GM15510 (cell line): ENCODE data around the gene SOX8.
A peak's percentile ranks its signal among the peaks of the same experiment; 100 is the strongest.

Experiments
- POLR2A ChIP-seq: IDR thresholded peaks from 3 replicates; pipeline ENCODE4 v1.6.1; 2011; ENCODE audit warnings: borderline replicate concordance; ENCODE audit not compliant: insufficient read length; ENCODE audit errors: extremely low read depth

SOX8 gene

DNA sequence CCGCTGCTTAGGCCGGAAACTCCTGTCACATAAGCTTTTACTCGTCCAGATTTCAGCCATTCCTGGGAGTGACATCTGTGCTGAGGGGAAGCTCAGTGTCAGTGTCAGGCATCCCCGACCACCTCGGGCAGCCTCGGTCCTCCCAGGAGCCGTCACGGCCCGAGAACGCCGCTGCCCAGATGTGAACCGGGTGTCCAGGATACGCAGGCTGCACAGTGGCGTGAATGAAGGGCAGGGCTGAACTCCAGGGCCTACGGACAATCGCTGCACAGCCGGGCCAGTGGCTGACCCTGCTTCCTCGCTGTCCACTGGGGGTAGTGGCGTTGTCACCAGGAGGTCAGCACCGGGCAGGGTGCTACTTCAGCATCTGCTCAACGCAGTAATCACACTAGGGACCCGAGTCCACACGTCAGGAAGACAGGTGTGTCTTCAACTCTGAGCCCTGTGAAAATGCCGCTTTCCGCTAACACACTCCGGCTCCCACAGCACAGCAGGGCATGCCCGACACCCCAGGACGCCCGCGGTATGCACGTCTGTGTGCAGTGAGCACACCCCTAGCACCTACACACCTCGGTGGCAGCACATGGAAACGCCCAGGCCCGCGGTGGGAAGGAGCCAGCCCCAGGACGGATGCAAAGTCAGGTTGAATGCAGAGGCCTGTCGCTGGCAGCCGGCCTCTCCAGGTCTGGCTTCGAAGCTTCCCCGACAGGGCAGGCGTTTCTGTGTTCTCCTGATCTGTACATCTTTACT is 13.8 kb upstream of the SOX8 start:
- no peak for TF ChIP-seq POLR2A

GRCh38 chr16:968620-969019 is 12.9 kb upstream of the SOX8 start:
- no peak for TF ChIP-seq POLR2A

GRCh38 chr16:969508-970385 is 11.8 kb upstream of the SOX8 start:
- TF ChIP-seq POLR2A = no peak

GRCh38 chr16:970386-970765 is 11.2 kb upstream of the SOX8 start:
- TF ChIP-seq POLR2A = no peak

DNA sequence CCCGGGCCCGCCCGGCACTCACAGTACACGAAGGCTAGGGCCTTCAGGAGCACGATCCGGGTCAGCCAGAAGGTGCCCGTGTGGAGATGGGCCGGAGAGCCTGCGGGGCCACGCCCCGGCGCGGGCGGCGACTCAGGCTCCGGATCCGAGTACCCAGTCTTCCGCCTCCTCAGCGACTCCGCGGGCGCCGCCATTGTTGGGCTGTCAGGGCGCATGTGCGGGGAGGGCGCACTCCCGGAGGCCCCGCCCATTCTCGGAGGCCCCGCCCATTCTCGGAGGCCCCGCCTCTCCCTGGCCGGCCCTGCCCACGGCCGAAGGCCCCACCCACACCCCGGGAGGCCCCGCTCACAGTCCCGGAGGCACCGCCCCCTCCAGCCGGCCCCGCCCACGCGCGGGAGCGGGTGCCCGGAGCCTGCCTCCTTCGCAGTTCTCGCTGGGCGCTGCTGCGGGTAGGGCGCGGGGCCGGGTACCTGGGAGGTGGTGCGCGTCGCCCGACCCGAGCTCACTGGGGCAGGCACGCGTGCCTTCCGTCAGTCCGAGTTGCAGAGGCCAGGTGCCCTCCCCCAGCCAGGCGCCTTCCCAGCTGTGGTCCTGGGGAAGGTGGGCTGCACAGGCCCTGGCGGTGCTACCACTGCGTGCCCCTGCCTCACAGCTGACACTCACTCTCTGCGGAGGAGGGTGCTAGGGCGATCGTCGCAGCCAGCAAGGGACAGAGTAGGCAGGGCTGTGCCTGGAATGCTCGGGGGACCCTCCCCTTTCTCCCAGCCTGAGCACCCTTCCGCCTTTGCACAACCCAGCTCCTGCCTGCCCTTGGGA is 10.6 kb upstream of the SOX8 start, which contains the start of gene LMF1:
TSS of gene LMF1 (minus strand) at position 219 of the 816 bp plus-strand sequence. CDS start at position 215, 4 bp downstream.
- peak; percentile 82 for TF ChIP-seq POLR2A

DNA sequence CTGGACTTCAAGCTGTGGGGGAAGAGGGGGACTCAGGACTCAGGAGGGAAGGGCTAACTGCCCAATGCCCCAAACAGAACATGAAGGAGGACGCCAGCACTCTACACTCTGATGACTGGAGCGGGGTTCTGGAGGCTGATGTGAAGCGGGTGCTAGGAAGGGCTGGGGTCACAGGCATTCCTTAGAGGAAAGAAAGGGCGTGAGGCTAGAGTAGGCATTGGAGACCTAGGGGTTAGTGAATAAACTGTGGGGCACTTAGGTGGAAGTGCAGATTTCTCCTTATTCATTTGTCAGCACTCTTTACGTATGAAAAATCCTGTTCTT is 10.0 kb upstream of the SOX8 start:
- TF ChIP-seq POLR2A = no peak

GRCh38 chr16:971981-972315 is 9.6 kb upstream of the SOX8 start:
- no peak for TF ChIP-seq POLR2A

GRCh38 chr16:972316-973002 is 9.1 kb upstream of the SOX8 start:
- no peak for TF ChIP-seq POLR2A

- no peak for TF ChIP-seq POLR2A
These were observed 8.2 kb upstream of the SOX8 start for GRCh38 chr16:973366-973765.

DNA sequence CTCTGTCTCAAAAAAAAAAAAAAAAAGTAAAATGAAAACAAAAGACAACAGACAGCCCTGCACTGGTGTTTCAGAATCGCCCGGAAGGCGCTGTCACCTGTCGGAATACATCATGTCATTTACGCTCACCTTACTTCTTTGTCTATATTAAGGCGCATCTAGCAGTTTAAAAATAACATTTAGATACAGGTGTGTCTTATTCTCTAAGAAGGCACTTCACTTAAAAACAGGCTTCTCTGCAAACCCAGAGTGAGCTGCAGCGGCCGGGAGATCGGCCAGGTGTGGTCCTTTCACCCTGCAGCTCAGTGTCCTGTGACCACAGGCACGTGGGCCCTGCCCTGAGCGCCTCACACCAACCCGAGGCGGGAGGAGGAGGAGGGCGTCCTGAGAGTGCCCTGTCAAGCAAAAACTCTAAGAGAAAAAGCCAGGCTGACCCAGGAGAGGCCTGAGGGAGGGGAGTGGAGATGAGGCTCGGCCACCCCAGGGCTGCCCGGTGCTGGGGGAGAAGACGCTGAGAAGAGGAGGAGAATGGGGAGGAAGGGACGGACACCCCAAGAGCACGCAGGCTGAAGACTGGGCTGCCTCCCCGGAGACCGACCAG is 7.5 kb upstream of the SOX8 start:
- TF ChIP-seq POLR2A = no peak

GRCh38 chr16:974611-975261 is 6.8 kb upstream of the SOX8 start:
- TF ChIP-seq POLR2A = no peak

- TF ChIP-seq POLR2A = no peak
These were observed 6.3 kb upstream of the SOX8 start for GRCh38 chr16:975291-975690.

DNA sequence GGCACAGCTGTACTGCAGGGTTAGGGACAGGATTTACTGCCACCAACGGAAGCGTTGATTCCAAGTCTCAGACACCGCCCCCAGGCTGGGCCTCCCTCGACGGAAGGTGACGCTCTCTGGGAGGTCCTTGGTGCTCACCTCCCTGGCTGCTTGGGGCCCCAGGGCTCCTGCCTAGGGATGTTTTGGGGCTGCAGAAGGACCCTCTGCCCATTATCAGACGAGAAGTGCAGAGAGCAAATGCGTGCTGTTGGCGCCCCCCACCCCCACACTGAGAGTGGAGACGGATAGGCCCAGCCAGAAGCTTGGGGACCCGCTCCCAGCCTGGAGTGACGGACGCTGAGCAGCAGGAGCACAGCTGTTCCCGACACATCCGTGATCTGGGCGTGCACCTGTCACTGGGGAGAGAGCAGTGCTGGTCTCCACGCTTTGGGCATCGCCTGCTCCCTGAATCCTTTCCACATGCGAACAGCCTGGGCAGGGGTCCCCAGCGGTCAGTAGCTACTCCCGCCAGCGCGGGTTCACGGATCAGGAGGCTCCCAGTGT is 5.1 kb upstream of the SOX8 start:
- no peak for TF ChIP-seq POLR2A
